NB4 (cell line): ENCODE results near the gene CACYBP.

Source experiments
- DNase-seq: peaks from one replicate; pipeline ENCODE4 v3.0.0; 2010; ENCODE audit warnings: low read depth
- H3K4me3 ChIP-seq: one replicate; pipeline ENCODE4 v1.5.1; 2011; ENCODE audit warnings: mild to moderate bottlenecking, low read depth, low read length, moderate library complexity
- MYC ChIP-seq: IDR thresholded peaks from 2 replicates; pipeline ENCODE4 v1.6.1; 2011; ENCODE audit warnings: low read depth, low read length
- POLR2A ChIP-seq: IDR thresholded peaks from 2 replicates; pipeline ENCODE4 v1.6.1; 2011; ENCODE audit warnings: mild to moderate bottlenecking; ENCODE audit not compliant: insufficient read length; ENCODE audit errors: extremely low read depth
- TF ChIP-seq, protein P1 (sequence below): IDR thresholded peaks from 2 replicates; pipeline ENCODE4 v1.6.1; 2011; ENCODE audit warnings: low read depth, low read length
- TF ChIP-seq, protein P2 (sequence below): IDR thresholded peaks from one replicate; pipeline ENCODE4 v1.5.1; 2012; ENCODE audit warnings: low read depth, low read length

Gene CACYBP

DNA sequence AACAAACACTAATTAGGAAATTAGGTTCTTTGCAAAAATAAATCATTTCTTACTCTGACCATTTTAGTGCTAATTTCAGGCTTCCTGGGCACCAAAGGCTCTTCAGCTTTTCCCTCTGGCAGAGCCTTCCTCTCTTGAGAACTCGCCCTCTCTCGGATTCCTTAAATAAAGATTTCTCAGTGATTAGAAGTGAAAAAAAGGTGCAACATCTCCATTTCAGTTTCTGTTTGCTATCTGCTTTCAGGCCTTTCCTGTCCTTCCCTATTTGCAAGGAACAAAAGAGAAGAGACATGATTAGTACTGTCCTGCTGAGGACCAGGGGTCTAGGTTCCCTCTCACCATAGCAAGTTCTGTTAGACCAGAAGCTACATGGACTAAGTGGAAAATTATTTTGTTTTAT lies 27.8 kb upstream of the CACYBP start:
- TF ChIP-seq MYC (no peak), POLR2A (no peak)
- TF ChIP-seq, protein P1, sequence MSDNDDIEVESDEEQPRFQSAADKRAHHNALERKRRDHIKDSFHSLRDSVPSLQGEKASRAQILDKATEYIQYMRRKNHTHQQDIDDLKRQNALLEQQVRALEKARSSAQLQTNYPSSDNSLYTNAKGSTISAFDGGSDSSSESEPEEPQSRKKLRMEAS = no peak
- TF ChIP-seq, protein P2, sequence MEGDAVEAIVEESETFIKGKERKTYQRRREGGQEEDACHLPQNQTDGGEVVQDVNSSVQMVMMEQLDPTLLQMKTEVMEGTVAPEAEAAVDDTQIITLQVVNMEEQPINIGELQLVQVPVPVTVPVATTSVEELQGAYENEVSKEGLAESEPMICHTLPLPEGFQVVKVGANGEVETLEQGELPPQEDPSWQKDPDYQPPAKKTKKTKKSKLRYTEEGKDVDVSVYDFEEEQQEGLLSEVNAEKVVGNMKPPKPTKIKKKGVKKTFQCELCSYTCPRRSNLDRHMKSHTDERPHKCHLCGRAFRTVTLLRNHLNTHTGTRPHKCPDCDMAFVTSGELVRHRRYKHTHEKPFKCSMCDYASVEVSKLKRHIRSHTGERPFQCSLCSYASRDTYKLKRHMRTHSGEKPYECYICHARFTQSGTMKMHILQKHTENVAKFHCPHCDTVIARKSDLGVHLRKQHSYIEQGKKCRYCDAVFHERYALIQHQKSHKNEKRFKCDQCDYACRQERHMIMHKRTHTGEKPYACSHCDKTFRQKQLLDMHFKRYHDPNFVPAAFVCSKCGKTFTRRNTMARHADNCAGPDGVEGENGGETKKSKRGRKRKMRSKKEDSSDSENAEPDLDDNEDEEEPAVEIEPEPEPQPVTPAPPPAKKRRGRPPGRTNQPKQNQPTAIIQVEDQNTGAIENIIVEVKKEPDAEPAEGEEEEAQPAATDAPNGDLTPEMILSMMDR = no peak
- no peak for DNase-seq
- no peak overlapping the region for H3K4me3 ChIP-seq

DNA sequence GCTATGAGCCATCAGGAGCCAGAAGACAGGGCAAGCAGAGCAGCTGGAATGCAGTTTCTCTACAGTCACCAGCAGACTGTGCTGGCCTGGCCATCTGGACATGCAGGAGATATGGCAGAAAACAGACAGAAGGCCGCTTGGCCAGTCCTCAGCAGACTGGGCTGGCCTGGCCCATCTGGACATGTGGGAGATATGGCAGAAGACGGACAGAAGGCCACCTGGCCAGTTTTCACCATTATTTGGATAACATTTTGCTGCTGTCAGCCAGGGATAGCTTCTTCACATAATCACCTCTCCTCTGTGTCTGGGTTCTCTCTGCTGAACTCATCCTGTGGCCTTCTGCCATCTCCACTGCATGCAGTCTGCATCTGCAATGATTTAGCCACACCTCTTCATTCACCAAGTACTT lies 25.0 kb upstream of the CACYBP start:
- H3K4me3 ChIP-seq = no peak overlapping the region
- TF ChIP-seq, protein P2 = no peak
- TF ChIP-seq MYC = no peak
- no peak for TF ChIP-seq POLR2A
- TF ChIP-seq, protein P1 = no peak
- no peak for DNase-seq

DNA sequence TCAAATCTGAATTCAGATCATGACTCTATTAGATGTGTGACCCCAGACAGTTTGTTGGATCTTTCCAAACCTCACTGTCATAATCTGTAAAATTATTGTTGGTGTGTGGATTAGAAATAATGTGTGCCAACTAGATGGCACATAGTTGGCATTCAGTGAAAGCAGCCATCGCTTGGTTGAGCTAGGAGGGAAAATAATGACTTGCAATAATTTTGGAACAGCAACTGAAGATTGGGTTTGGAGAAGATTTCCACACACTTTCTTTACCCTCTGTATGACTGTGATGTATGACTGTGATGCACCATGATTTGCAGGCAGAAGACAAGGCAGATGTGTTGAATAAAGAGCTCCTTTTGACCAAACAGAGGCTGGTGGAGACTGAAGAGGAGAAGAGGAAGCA lies 24.0 kb upstream of the CACYBP start:
- no peak for TF ChIP-seq MYC
- TF ChIP-seq, protein P1 = no peak
- no peak for TF ChIP-seq POLR2A
- TF ChIP-seq, protein P2 = no peak
- no peak overlapping the region for H3K4me3 ChIP-seq
- no peak for DNase-seq

DNA sequence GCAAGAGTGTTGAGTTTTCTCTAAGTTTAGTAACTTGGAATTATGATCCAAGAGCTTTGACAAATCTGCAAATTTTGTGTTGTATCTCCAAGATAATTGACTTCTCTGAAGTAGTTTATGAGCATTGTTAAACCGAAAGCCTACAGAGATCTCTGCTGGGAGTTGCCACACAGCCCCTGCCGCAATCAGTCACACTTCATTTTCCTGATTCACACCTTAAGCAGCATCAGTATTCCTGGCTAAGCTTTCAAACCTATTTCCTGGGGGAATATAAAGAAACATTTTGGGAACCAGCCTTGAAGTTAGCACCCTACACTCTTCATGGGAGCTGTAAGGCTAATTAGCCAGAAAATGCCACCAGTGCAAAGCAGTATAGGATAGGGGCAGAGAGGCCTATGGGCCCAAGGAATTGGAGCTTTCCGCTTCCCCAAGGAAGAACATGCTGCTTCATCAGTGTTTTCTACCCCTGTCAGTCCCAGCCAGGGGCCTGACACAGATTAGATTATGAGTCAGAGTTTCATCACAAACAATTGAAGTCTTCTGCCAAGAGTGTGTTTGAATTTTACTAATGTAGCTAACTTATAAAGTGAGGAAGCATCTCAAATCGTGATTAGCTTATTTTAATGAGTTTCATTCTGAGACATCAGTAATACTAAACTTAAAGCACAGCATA lies 23.2 kb upstream of the CACYBP start:
- H3K4me3 ChIP-seq = no peak overlapping the region
- DNase-seq = no peak
- no peak for TF ChIP-seq MYC
- TF ChIP-seq, protein P1 = no peak

DNA sequence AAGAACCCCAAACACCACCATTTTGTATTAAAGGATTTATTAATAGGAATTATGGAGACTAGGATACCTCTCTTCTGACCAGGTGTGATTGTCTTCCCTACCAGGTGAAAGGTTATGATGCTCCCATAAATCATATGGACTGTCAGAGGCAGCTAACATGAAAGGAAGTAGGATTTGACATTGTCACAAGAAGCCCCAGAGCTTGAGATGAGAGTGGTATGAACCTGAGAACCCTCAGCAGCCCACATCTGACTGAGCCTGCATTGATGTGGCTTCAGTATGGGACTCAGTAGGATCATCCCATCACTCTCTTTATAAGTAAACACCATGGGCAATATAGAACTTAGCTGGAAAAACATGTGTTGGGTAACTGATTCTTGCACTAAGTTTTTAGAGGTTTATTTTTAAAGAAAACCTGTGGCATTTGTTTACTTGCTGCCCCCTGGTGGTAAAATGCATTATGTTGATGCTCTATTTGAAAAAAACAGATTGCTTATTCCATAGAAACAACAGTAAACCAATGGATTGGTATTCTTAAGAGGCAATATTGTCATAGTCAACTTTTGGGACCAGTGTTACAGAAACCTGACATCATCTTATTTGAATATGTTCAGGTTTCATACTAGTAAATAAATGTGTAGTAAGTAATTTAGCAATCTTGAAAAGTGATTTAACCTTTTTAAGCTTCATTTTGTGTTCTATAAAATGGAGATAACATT lies 16.6 kb upstream of the CACYBP start:
- no peak overlapping the region for H3K4me3 ChIP-seq

DNA sequence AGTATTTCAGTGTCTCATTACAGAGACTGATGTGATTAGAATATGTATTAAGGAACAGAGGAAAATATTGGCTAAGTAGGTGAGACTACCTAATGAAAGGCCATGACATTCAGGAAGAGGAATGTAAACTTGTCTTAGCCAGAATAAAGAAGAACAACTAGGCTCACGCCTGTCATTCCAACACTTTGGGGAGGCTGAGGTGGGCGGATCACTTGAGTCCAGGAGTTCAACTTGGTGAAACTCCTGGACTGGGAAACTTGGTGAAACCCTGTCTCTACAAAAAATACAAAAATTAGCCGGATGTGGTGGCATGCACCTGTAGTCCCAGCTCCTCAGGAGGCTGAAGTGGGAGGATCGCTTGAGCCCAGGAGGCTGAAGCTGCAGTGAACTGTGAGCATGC lies 14.8 kb upstream of the CACYBP start:
- H3K4me3 ChIP-seq = no peak overlapping the region
- DNase-seq = no peak
- TF ChIP-seq, protein P2 = no peak
- TF ChIP-seq, protein P1 = no peak
- TF ChIP-seq POLR2A (no peak), MYC (no peak)

More for the DNA sequence above, 16.6 kb upstream of the CACYBP start:
- DNase-seq = peak; percentile 64
- no peak for TF ChIP-seq POLR2A
- TF ChIP-seq, protein P2 = peak; percentile 47
- TF ChIP-seq, protein P1 = 0 out of 2 replicates have a peak, but pooled peaks have one; percentile 16
- TF ChIP-seq MYC = no peak
